Measurements from ENCODE around the gene SPAG9.

The SPAG9 gene

DNA sequence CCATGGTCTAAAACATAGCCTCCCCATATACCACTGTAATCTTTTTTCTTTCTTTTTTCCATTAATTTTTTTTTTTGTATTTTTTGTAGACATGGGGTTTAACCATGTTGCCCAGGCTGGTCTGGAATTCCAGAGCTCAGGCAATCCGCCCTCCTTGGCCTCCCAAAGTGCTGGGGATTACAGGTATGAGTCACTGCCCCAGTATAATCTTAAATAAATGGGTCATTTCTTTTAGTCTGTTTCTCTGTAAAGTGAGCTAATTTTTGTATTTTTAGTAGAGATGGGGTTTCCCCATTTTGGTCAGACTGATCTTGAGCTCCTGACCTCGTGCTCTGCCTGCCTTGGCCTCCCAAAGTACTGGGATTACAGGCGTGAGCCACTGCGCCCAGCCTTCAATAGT is 27.0 kb upstream of the SPAG9 start:
- Histone ChIP-seq H3K4me1 (ENCODE audit: low read length) (peaks cover 4% of the 10 kb centered on the region; the same call in 1 of the 2 replicates), H2AFZ (ENCODE audit: low read length) (no peak overlapping the region), H3K9me2 (replicated peaks; ENCODE audit: insufficient read depth, low read length) (no peaks in the 10 kb centered on the region), H3K9me3 (replicated peaks; ENCODE audit: insufficient read depth, low read length) (no peaks in the 10 kb centered on the region), H3K79me2 (ENCODE audit: low read length) (no peaks in the 10 kb centered on the region), H3K4me2 (ENCODE audit: low read depth, low read length) (no peak overlapping the region), H3K36me3 (replicated peaks; ENCODE audit: insufficient read depth, low read length) (no peaks in the 10 kb centered on the region), H3K4me3 (ENCODE audit: low read length) (no peak overlapping the region), H3F3A (ENCODE audit: insufficient read depth, low read length) (peaks cover 3% of the 10 kb centered on the region; the same call in 1 of the 2 replicates), H3K9ac (ENCODE audit: low read length) (no peak overlapping the region), H3K27ac (ENCODE audit: low read length) (no peak overlapping the region), H4K20me1 (ENCODE audit: insufficient read depth, low read length) (no peaks in the 10 kb centered on the region), H3K27me3 (replicated peaks; ENCODE audit: insufficient read depth, low read length) (no peaks in the 10 kb centered on the region)
- DNase-seq: no peak
- TF ChIP-seq, protein P1, sequence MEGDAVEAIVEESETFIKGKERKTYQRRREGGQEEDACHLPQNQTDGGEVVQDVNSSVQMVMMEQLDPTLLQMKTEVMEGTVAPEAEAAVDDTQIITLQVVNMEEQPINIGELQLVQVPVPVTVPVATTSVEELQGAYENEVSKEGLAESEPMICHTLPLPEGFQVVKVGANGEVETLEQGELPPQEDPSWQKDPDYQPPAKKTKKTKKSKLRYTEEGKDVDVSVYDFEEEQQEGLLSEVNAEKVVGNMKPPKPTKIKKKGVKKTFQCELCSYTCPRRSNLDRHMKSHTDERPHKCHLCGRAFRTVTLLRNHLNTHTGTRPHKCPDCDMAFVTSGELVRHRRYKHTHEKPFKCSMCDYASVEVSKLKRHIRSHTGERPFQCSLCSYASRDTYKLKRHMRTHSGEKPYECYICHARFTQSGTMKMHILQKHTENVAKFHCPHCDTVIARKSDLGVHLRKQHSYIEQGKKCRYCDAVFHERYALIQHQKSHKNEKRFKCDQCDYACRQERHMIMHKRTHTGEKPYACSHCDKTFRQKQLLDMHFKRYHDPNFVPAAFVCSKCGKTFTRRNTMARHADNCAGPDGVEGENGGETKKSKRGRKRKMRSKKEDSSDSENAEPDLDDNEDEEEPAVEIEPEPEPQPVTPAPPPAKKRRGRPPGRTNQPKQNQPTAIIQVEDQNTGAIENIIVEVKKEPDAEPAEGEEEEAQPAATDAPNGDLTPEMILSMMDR (IDR thresholded peaks at IDR 0.05; ENCODE audit: low read length): no peak
- TF ChIP-seq EZH2 (optimal IDR thresholded peaks at IDR 0.05; ENCODE audit: low read depth, low read length): no peak
- no peak for TF ChIP-seq EZH2phosphoT487 (IDR thresholded peaks at IDR 0.05; ENCODE audit: low read length)

DNA sequence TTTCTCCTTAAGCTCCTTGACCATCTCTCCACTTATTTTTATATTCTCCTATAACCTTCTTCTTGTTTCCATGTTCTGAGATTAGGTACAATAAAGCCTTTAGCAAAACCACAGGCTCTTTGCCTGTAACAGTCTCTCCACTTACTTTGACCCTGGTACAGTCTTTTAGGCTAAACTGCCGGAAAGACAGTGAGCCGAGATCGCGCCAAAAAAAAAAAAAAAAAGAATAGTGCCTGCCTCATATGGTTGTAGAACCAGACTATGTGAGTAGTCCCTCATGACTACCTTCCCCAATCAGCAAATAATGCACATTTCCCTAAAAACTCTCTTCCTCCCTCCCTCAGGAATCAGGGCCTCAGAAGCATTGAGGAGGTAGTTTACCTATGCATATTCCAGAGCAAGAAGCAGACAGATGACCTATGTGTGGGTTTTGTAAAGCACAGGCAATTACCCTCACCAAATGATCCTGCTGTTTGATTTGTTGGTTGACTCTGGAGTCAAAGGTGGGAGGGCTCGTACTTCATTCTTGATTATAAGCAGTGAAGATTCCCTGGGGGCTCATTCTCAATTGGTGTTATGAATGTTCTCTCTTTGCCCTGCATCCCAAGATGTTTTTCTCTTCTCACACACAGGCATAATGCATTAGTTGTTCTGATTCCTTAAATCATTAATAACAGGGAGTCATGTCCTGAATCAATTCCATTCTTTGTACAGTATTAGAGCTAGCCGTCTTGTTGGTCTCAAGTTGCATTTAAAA is 23.8 kb upstream of the SPAG9 start:
- no peak overlapping the region for H3K9ac ChIP-seq (ENCODE audit: low read length)
- no peak for TF ChIP-seq EZH2 (optimal IDR thresholded peaks at IDR 0.05; ENCODE audit: low read depth, low read length)
- TF ChIP-seq EZH2phosphoT487 (IDR thresholded peaks at IDR 0.05; ENCODE audit: low read length): no peak
- TF ChIP-seq, protein P1 (IDR thresholded peaks at IDR 0.05; ENCODE audit: low read length): no peak
- no peak for DNase-seq

GRCh38 chr17:51142597-51142996 is 21.9 kb upstream of the SPAG9 start:
- Histone ChIP-seq H3K27ac (ENCODE audit: low read length) (no peak overlapping the region), H2AFZ (ENCODE audit: low read length) (no peak overlapping the region), H3K36me3 (replicated peaks; ENCODE audit: insufficient read depth, low read length) (no peaks in the 10 kb centered on the region), H3K27me3 (replicated peaks; ENCODE audit: insufficient read depth, low read length) (no peaks in the 10 kb centered on the region), H3K4me2 (ENCODE audit: low read depth, low read length) (no peak overlapping the region), H4K20me1 (ENCODE audit: insufficient read depth, low read length) (no peaks in the 10 kb centered on the region), H3K9me3 (replicated peaks; ENCODE audit: insufficient read depth, low read length) (no peaks in the 10 kb centered on the region), H3K4me3 (ENCODE audit: low read length) (no peak overlapping the region), H3F3A (ENCODE audit: insufficient read depth, low read length) (no peaks in the 10 kb centered on the region), H3K9ac (ENCODE audit: low read length) (no peak overlapping the region), H3K4me1 (ENCODE audit: low read length) (no peaks in the 10 kb centered on the region), H3K9me2 (replicated peaks; ENCODE audit: insufficient read depth, low read length) (no peaks in the 10 kb centered on the region), H3K79me2 (ENCODE audit: low read length) (no peaks in the 10 kb centered on the region)
- DNase-seq: no peak
- TF ChIP-seq, protein P1 (IDR thresholded peaks at IDR 0.05; ENCODE audit: low read length): no peak
- no peak for TF ChIP-seq EZH2phosphoT487 (IDR thresholded peaks at IDR 0.05; ENCODE audit: low read length)
- no peak for TF ChIP-seq EZH2 (optimal IDR thresholded peaks at IDR 0.05; ENCODE audit: low read depth, low read length)

More for the DNA sequence above, 23.8 kb upstream of the SPAG9 start:
- H3K9me2 ChIP-seq (replicated peaks; ENCODE audit: insufficient read depth, low read length): no peaks in the 10 kb centered on the region
- no peak overlapping the region for H2AFZ ChIP-seq (ENCODE audit: low read length)
- H3K9me3 ChIP-seq (replicated peaks; ENCODE audit: insufficient read depth, low read length): no peaks in the 10 kb centered on the region
- no peaks in the 10 kb centered on the region for H3K36me3 ChIP-seq (replicated peaks; ENCODE audit: insufficient read depth, low read length)
- no peaks in the 10 kb centered on the region for H3K27me3 ChIP-seq (replicated peaks; ENCODE audit: insufficient read depth, low read length)
- H3F3A ChIP-seq (ENCODE audit: insufficient read depth, low read length): no peaks in the 10 kb centered on the region
- no peak overlapping the region for H3K27ac ChIP-seq (ENCODE audit: low read length)
- no peak overlapping the region for H3K4me2 ChIP-seq (ENCODE audit: low read depth, low read length)
- no peak overlapping the region for H3K4me3 ChIP-seq (ENCODE audit: low read length)
- no peaks in the 10 kb centered on the region for H3K4me1 ChIP-seq (ENCODE audit: low read length)
- H3K79me2 ChIP-seq (ENCODE audit: low read length): no peaks in the 10 kb centered on the region
- H4K20me1 ChIP-seq (ENCODE audit: insufficient read depth, low read length): no peaks in the 10 kb centered on the region

All from MM.1S (cell line).